ENCODE measurements around the gene C1orf159. TPM values are rescaled to one million over a fixed set of nuclear protein-coding genes. Genes with fewer than 3 reads are reported as not detected.

The C1orf159 gene
- total and polyA plus RNA-seq, 12 donors = 2.9 to 14.0 (median 4.1) TPM

GRCh38 chr1:1122981-1123480 is 7.1 kb upstream of the C1orf159 start:
- DNase-seq (no peak), ATAC-seq (no peak)
- no peak overlapping the region for H3K4me3 ChIP-seq
- intact Hi-C loops (cut with DNase I) = loop anchor here (1.0 to 10.0 kb wide), 11 partner anchors 49 to 172 kb away; partner anchors contain the start of genes C1QTNF12 (in 3 of the 10), B3GALT6 (in 1 of the 10), SDF4 (in 1 of the 10) and TTLL10 (in 1 of the 10)
- 65 to 68% methylated on average over 18 of the region's 18 CpGs for WGBS, 2 donors
- no peaks in the 10 kb centered on the region for H3K9me3 ChIP-seq
- H3K27ac ChIP-seq = no peak overlapping the region
- peaks cover 0 to 28% (median 8%) of the 10 kb centered on the region in 7 donors for H3K27me3 ChIP-seq
- H3K36me3 ChIP-seq = no peaks in the 10 kb centered on the region
- TF ChIP-seq CTCF (IDR thresholded peaks at IDR 0.05) = no peak
- peaks cover 0 to 12% (median 9%) of the 10 kb centered on the region in 9 donors for H3K4me1 ChIP-seq

GRCh38 chr1:1122078-1122811 is 6.4 kb upstream of the C1orf159 start:
- DNase-seq (peak; percentile 79 to 88), ATAC-seq (peak; percentile 82 to 96 (median 94))
- H3K36me3 ChIP-seq = no peaks in the 10 kb centered on the region
- intact Hi-C loops (cut with DNase I) = loop anchor here (1.0 to 10.0 kb wide), 11 partner anchors 50 to 173 kb away; partner anchors contain the start of genes C1QTNF12 (in 3 of the 10), B3GALT6 (in 1 of the 10), SDF4 (in 1 of the 10) and TTLL10 (in 1 of the 10)
- WGBS, 2 donors = 15 to 29% methylated on average over 39 of the region's 39 CpGs
- H3K9me3 ChIP-seq = no peaks in the 10 kb centered on the region
- TF ChIP-seq CTCF (IDR thresholded peaks at IDR 0.05) = peak; percentile 84 to 96 (median 91)
- H3K27ac ChIP-seq = no peak overlapping the region
- peaks cover 0 to 29% (median 13%) of the 10 kb centered on the region in 7 donors for H3K27me3 ChIP-seq
- peaks cover 0 to 12% (median 9%) of the 10 kb centered on the region in 9 donors for H3K4me1 ChIP-seq
- peak overlapping the region in 8 of 10 donors; percentile 15 to 45 (median 36) for H3K4me3 ChIP-seq

GRCh38 chr1:1121611-1122077 is 5.8 kb upstream of the C1orf159 start:
- Histone ChIP-seq H3K9me3 (no peaks in the 10 kb centered on the region), H3K36me3 (no peaks in the 10 kb centered on the region), H3K27me3 (peaks cover 0 to 29% (median 13%) of the 10 kb centered on the region in 7 donors), H3K27ac (no peak overlapping the region), H3K4me1 (peaks cover 0 to 13% (median 9%) of the 10 kb centered on the region in 9 donors), H3K4me3 (peak overlapping the region in 4 of 10 donors; percentile 36 to 45 (median 40))
- ATAC-seq (peak in 5 of 8 donors; percentile 3 to 43 (median 31)), DNase-seq (peak in 1 of 2 donors; percentile 14)
- intact Hi-C loops (cut with DNase I) = loop anchor here (1.0 to 10.0 kb wide), 11 partner anchors 51 to 173 kb away; partner anchors contain the start of genes C1QTNF12 (in 3 of the 10), B3GALT6 (in 1 of the 10), SDF4 (in 1 of the 10) and TTLL10 (in 1 of the 10)
- no peak for TF ChIP-seq CTCF (IDR thresholded peaks at IDR 0.05)
- WGBS, 2 donors = 47 to 48% methylated on average over 14 to 15 of the region's 15 CpGs

Data from heart right ventricle (tissue), 16 donors.